Astrocyte (in vitro differentiated cells and primary cell): ENCODE measurements around the gene WASF2. TPM values are rescaled to one million over a fixed set of nuclear protein-coding genes. Genes with fewer than 3 reads are reported as not detected.
A peak's percentile ranks its signal among the peaks of the same experiment; 100 is the strongest.

Experiments
- DNase-seq: peaks from one replicate; pipeline ENCODE4 v3.0.0-alpha.2; 2010; ENCODE audit warnings: low read depth
- FAIRE-seq: peaks from 2 replicates; lab custom pipeline; 2011; peaks lifted over from hg19 to GRCh38; lab: Jason Lieb, UNC
- H2AFZ ChIP-seq: 2 replicates; pipeline ENCODE4 v1.6.0; 2012; ENCODE audit warnings: low read depth, low read length, inconsistent platforms
- H3K27ac ChIP-seq: 2 replicates; pipeline ENCODE4 v1.5.1; 2011; ENCODE audit warnings: low read depth, low read length, inconsistent platforms
- H3K27me3 ChIP-seq: 2 replicates; pipeline ENCODE4 v1.6.0; 2011; ENCODE audit warnings: low read length, inconsistent platforms; ENCODE audit not compliant: insufficient read depth
- H3K36me3 ChIP-seq: 2 replicates; pipeline ENCODE4 v1.5.1; 2011; ENCODE audit warnings: low read length, inconsistent platforms; ENCODE audit not compliant: insufficient read depth
- H3K4me1 ChIP-seq: 2 replicates; pipeline ENCODE4 v1.5.1; 2011; ENCODE audit warnings: low read length, inconsistent platforms; ENCODE audit not compliant: insufficient read depth
- H3K4me2 ChIP-seq: 2 replicates; pipeline ENCODE4 v1.6.0; 2012; ENCODE audit warnings: low read length, inconsistent platforms
- H3K4me3 ChIP-seq: 2 replicates; pipeline ENCODE4 v1.5.1; 2011; ENCODE audit warnings: low read depth, mild to moderate bottlenecking, low read length, inconsistent platforms; ENCODE audit not compliant: insufficient read depth
- H3K79me2 ChIP-seq: 2 replicates; pipeline ENCODE4 v1.6.0; 2012; ENCODE audit warnings: mild to moderate bottlenecking, low read length, inconsistent platforms; ENCODE audit not compliant: insufficient read depth
- H3K9ac ChIP-seq: 2 replicates; pipeline ENCODE4 v1.6.0; 2012; ENCODE audit warnings: mild to moderate bottlenecking, low read length, inconsistent platforms
- H3K9me3 ChIP-seq: 2 replicates; pipeline ENCODE4 v1.5.1; 2012; ENCODE audit warnings: low read depth, mild to moderate bottlenecking, low read length, inconsistent platforms; ENCODE audit not compliant: insufficient read depth
- H4K20me1 ChIP-seq: 2 replicates; pipeline ENCODE4 v1.6.0; 2012; ENCODE audit warnings: low read length, inconsistent platforms; ENCODE audit not compliant: insufficient read depth
- H3K27ac Mint-ChIP-seq: one replicate; pipeline ENCODE4 v1.8.0; 2021; ENCODE audit warnings: mild to moderate bottlenecking, mixed read lengths; ENCODE audit not compliant: unreplicated experiment
- H3K27me3 Mint-ChIP-seq: one replicate; pipeline ENCODE4 v1.8.0; 2021; ENCODE audit warnings: low read depth, mixed read lengths; ENCODE audit not compliant: unreplicated experiment
- H3K36me3 Mint-ChIP-seq: one replicate; pipeline ENCODE4 v1.8.0; 2021; ENCODE audit warnings: low read depth, mixed read lengths; ENCODE audit not compliant: unreplicated experiment
- H3K4me1 Mint-ChIP-seq: one replicate; pipeline ENCODE4 v1.8.0; 2021; ENCODE audit warnings: low read depth, mixed read lengths; ENCODE audit not compliant: unreplicated experiment
- H3K4me3 Mint-ChIP-seq: one replicate; pipeline ENCODE4 v1.8.0; 2021; ENCODE audit warnings: mild to moderate bottlenecking, moderate library complexity, mixed read lengths; ENCODE audit not compliant: unreplicated experiment
- H3K9me3 Mint-ChIP-seq: one replicate; pipeline ENCODE4 v1.8.0; 2021; ENCODE audit warnings: mild to moderate bottlenecking, mixed read lengths; ENCODE audit not compliant: unreplicated experiment
- EZH2 ChIP-seq: IDR thresholded peaks from 2 replicates; pipeline ENCODE4 v1.6.1; 2012; ENCODE audit warnings: mild to moderate bottlenecking, low read length, inconsistent platforms; ENCODE audit not compliant: insufficient read depth
- total RNA-seq: library from RNA; stranded (reverse); gene quantifications from 2 replicates; pipeline ENCODE4 v1.2.1, GENCODE V29; 2021
- TF ChIP-seq, protein P1 (sequence below): IDR thresholded peaks from 2 replicates; pipeline ENCODE4 v1.5.1; 2011; ENCODE audit warnings: low read depth, mild to moderate bottlenecking, inconsistent platforms, low read length, moderate library complexity; ENCODE audit not compliant: insufficient read depth

WASF2 gene
- total RNA-seq, 1 donor from 2014 or later: 86.9 TPM

DNA sequence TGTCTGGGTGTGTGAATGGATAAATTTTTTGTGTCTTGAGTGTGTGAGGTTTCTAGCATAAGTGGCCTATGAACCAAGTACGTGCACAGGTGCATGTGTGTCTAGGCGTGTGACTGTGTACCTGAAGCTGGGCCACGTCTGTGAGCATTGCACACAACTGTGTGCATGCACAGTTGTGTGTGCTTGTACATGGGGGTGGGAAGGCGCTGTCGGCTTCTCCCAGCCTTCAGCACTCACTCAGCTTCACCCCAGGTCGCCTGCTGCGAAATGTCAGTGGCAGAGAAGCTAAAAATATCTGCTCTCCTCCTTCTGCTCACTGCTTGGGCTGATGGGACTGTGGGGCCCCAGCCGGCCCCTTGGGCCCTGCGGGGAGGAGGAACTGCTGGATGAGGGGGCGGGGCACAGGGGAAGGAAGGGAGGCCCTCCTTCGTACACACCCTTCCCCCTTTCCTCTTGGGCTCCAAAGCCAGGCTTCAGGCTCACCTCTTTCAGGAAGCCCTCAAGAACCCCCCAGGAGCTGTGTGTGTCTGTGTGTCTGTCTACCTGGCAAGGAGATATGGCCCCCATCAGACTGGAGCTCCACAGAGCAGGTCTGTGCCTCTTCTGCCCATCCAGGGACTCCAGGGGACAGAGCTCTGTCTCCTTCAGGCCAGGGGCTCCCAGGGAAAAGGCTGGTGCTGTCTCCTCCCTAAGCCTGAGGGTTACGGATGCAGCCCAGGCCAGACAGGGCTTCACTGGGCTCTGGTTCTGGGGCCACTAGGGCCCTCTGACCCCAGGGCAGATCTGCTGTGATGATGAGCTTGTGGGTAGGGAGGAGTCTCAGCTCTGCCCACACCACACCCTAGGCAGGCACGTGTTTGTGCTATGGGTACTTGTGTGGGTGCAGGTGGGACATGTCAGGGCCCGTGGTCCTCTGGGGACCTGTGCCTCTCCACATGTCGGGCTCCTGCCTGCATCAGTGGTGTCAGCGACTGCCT lies 35.6 kb upstream of the WASF2 start:
- TF ChIP-seq, protein P1, sequence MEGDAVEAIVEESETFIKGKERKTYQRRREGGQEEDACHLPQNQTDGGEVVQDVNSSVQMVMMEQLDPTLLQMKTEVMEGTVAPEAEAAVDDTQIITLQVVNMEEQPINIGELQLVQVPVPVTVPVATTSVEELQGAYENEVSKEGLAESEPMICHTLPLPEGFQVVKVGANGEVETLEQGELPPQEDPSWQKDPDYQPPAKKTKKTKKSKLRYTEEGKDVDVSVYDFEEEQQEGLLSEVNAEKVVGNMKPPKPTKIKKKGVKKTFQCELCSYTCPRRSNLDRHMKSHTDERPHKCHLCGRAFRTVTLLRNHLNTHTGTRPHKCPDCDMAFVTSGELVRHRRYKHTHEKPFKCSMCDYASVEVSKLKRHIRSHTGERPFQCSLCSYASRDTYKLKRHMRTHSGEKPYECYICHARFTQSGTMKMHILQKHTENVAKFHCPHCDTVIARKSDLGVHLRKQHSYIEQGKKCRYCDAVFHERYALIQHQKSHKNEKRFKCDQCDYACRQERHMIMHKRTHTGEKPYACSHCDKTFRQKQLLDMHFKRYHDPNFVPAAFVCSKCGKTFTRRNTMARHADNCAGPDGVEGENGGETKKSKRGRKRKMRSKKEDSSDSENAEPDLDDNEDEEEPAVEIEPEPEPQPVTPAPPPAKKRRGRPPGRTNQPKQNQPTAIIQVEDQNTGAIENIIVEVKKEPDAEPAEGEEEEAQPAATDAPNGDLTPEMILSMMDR: no peak
- TF ChIP-seq EZH2: no peak
- Histone ChIP-seq H3K4me1 (peaks cover 26% of the 10 kb centered on the region), H3K9me3 (no peaks in the 10 kb centered on the region), H3K79me2 (no peaks in the 10 kb centered on the region), H3K27me3 (peaks cover 3% of the 10 kb centered on the region), H3K27ac (no peak overlapping the region), H4K20me1 (peaks cover 10% of the 10 kb centered on the region), H3K36me3 (no peaks in the 10 kb centered on the region), H3K4me2 (peak overlapping the region; percentile 31), H2AFZ (no peak overlapping the region), H3K4me3 (no peak overlapping the region), H3K9ac (no peak overlapping the region)
- peak overlapping the region; percentile 77 for H3K4me3 Mint-ChIP-seq
- DNase-seq (no peak), FAIRE-seq (no peak)
- peak overlapping the region; percentile 86 for H3K27ac Mint-ChIP-seq
- peaks cover 6% of the 10 kb centered on the region for H3K36me3 Mint-ChIP-seq
- peaks cover 65% of the 10 kb centered on the region for H3K4me1 Mint-ChIP-seq
- H3K27me3 Mint-ChIP-seq: no peaks in the 10 kb centered on the region
- peaks cover 3% of the 10 kb centered on the region for H3K9me3 Mint-ChIP-seq

DNA sequence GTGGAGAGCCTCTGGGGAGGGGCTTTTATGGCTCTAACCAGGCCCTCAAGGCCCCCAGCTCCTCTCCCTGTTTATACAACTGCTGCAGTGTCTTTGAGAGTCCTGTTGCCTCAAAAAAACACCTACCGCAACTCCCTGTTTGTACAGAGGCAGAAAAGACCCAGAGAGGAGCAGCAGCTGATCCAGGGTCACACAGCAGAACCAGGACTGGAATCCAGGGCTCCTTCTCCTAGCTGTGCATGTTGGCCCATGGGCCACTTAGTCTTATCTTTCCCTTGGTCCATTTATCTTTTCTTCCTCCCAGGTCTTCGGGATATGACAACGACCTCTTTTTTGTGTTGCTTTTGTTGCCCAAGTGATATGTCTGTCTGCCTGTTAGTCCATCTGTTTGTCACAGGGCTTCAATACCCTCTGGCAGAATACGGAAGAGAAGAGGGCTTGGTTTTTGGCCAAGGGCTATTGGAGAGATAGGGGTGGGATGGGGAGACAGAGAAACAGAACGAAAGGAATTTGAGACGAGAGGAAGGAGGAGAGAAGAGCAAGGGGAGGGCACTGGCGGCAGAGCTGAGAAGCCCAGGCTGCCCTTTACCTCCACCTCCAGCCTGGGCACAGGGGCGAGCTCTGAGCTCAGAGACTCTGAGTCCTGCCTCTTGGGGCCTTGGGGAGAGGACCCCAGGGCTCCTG lies 33.5 kb upstream of the WASF2 start:
- no peak for FAIRE-seq
- H3K9me3 Mint-ChIP-seq: peaks cover 4% of the 10 kb centered on the region
- DNase-seq: no peak
- no peak overlapping the region for H3K4me3 ChIP-seq
- no peak overlapping the region for H3K27ac Mint-ChIP-seq
- no peaks in the 10 kb centered on the region for H3K27me3 Mint-ChIP-seq
- TF ChIP-seq EZH2: no peak
- TF ChIP-seq, protein P1: no peak
- no peaks in the 10 kb centered on the region for H3K36me3 ChIP-seq
- no peak overlapping the region for H3K4me3 Mint-ChIP-seq
- H3K4me1 Mint-ChIP-seq: peaks cover 69% of the 10 kb centered on the region
- H3K27me3 ChIP-seq: peaks cover 3% of the 10 kb centered on the region
- H3K9ac ChIP-seq: no peak overlapping the region
- no peak overlapping the region for H3K4me2 ChIP-seq
- H4K20me1 ChIP-seq: peaks cover 3% of the 10 kb centered on the region
- no peaks in the 10 kb centered on the region for H3K9me3 ChIP-seq
- H3K79me2 ChIP-seq: no peaks in the 10 kb centered on the region
- H3K4me1 ChIP-seq: peaks cover 23% of the 10 kb centered on the region
- H3K27ac ChIP-seq: no peak overlapping the region
- peaks cover 2% of the 10 kb centered on the region for H3K36me3 Mint-ChIP-seq
- H2AFZ ChIP-seq: no peak overlapping the region
